Nephron progenitor cell (in vitro differentiated cells): ENCODE results near the gene CMSS1.

Experiments
- DNase-seq: peaks from one replicate; pipeline ENCODE4 v3.0.0; 2021
- H3K27ac Mint-ChIP-seq: 2 replicates; pipeline ENCODE4 v1.8.0; 2021; ENCODE audit warnings: mild to moderate bottlenecking, moderate library complexity, mixed read lengths
- H3K27me3 Mint-ChIP-seq: 2 replicates; pipeline ENCODE4 v1.8.0; 2021; ENCODE audit warnings: mild to moderate bottlenecking, low read depth, mixed read lengths; ENCODE audit not compliant: poor library complexity
- H3K36me3 Mint-ChIP-seq: 2 replicates; pipeline ENCODE4 v1.8.0; 2021; ENCODE audit warnings: low read depth, mixed read lengths
- H3K4me1 Mint-ChIP-seq: 2 replicates; pipeline ENCODE4 v1.8.0; 2021; ENCODE audit warnings: mixed read lengths
- H3K4me3 Mint-ChIP-seq: 2 replicates; pipeline ENCODE4 v1.8.0; 2021; ENCODE audit warnings: mild to moderate bottlenecking, moderate library complexity, mixed read lengths
- H3K9me3 Mint-ChIP-seq: 2 replicates; pipeline ENCODE4 v1.8.0; 2021; ENCODE audit warnings: mild to moderate bottlenecking, moderate library complexity, mixed read lengths
- TF ChIP-seq, protein P1 (sequence below): fragments of 200-600 bp; sonication (generic); IDR thresholded peaks from 2 replicates; pipeline ENCODE4 v1.5.0; 2021; ENCODE audit warnings: antibody characterized with exemption

The CMSS1 gene

DNA sequence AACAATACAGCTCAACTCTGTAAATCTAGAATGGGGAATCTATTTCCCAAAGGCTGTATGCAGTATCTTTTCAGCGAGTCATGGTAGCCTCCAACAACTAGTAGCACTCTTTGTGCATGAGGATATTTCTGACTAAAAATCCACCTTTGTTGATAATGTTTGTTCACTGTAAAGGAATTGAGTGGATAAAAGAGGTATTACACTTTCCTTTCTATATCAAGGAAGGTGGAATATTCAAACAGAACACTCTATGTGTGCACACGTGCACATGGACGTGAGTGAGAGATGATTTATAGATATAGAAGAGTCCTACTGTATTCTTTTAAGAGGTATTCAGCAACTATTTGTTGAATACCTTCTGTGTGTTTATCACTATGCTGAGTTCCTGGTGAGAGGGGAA is 68.2 kb downstream of the CMSS1 start:
- DNase-seq = no peak
- Mint-ChIP-seq H3K4me3 (no peak overlapping the region), H3K9me3 (peaks cover 9% of the 10 kb centered on the region), H3K36me3 (peaks cover 32% of the 10 kb centered on the region), H3K4me1 (peaks cover 14% of the 10 kb centered on the region), H3K27me3 (no peaks in the 10 kb centered on the region), H3K27ac (peak overlapping the region; percentile 90)
- TF ChIP-seq, protein P1, sequence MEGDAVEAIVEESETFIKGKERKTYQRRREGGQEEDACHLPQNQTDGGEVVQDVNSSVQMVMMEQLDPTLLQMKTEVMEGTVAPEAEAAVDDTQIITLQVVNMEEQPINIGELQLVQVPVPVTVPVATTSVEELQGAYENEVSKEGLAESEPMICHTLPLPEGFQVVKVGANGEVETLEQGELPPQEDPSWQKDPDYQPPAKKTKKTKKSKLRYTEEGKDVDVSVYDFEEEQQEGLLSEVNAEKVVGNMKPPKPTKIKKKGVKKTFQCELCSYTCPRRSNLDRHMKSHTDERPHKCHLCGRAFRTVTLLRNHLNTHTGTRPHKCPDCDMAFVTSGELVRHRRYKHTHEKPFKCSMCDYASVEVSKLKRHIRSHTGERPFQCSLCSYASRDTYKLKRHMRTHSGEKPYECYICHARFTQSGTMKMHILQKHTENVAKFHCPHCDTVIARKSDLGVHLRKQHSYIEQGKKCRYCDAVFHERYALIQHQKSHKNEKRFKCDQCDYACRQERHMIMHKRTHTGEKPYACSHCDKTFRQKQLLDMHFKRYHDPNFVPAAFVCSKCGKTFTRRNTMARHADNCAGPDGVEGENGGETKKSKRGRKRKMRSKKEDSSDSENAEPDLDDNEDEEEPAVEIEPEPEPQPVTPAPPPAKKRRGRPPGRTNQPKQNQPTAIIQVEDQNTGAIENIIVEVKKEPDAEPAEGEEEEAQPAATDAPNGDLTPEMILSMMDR = no peak

DNA sequence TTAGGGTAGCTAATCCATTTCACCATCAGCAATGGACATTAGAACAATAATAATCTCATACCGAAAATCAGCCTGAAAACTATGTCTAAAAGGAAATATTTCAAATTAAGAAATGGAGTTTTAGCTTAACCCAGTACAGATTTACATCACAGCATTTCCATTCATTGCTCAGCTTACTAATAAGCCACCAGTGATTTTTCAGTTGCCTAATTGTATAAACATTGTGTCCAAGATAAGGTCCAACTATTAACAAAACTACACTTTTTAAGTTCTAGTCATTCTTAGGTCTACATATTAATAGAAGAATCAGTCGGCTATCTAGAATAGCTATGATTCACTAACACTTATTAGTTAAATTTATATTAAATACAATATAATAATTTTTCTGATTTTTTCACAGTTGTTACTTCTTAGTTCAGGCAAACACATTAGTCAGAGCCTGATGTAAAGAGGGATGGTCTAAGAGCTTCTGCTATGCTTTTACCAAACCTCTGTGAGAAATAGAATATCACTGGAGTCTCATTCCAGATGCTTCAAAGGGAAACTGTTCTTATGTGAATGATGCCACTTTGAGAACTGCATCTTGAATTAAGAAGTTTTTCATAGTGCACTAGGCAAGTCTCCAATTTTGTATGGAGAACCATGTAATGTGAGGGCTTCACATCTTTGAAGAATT is 74.1 kb downstream of the CMSS1 start:
- no peak for DNase-seq
- H3K27ac Mint-ChIP-seq = no peak overlapping the region
- H3K4me1 Mint-ChIP-seq = peaks cover 13% of the 10 kb centered on the region
- TF ChIP-seq, protein P1 = no peak
- no peaks in the 10 kb centered on the region for H3K27me3 Mint-ChIP-seq
- peaks cover 31% of the 10 kb centered on the region for H3K36me3 Mint-ChIP-seq
- peaks cover 9% of the 10 kb centered on the region for H3K9me3 Mint-ChIP-seq
- no peak overlapping the region for H3K4me3 Mint-ChIP-seq

DNA sequence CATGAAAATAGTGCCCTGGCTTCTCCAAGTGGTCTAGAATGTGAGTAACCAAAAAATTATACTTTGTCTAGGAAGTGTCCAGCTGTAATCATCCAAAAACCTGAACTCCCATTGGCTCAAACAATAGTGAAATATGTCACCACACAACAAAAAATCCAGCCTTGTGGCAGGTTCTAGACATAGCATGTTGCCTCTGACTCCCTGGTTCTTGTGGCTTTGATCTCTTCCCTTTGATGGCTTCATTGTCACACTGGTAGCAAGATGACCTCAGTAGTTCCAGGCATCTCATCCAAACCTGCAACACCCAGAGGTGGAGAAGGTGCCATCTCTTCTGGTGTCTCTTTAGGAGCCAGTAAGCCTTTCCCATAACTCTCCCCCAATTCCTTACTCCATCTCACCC is 74.7 kb downstream of the CMSS1 start:
- Mint-ChIP-seq H3K27ac (no peak overlapping the region), H3K4me1 (peaks cover 13% of the 10 kb centered on the region), H3K36me3 (peaks cover 28% of the 10 kb centered on the region), H3K9me3 (peaks cover 9% of the 10 kb centered on the region), H3K27me3 (no peaks in the 10 kb centered on the region), H3K4me3 (no peak overlapping the region)
- no peak for DNase-seq
- TF ChIP-seq, protein P1 = no peak

DNA sequence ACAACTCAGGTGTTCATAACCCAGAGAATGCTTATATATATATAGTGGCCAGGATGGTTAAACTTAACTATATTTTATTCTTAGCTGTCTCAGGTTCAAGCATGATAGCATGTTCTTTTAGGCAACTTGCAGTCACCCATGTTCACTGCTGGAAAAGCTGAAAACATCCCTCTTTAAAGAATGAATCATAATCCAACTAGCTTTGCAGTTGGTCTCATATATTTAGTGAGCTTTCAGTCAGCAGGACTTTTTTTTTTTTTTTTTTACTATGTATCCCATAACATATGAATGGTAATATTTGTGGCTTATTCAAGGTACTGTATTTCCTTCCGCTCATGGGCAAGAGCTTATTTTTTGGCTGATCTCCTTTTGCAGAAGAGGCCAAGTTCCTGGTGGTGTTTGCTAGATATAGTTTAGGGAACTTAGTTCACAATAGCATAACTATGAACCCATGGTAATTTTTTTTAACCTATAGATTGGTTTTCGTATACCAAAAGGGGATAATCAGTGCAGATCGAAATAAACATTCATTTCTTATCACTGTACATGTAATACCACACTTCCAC is 77.6 kb downstream of the CMSS1 start:
- H3K4me1 Mint-ChIP-seq = peaks cover 13% of the 10 kb centered on the region
- DNase-seq = no peak
- TF ChIP-seq, protein P1 = no peak
- peaks cover 4% of the 10 kb centered on the region for H3K9me3 Mint-ChIP-seq
- H3K27ac Mint-ChIP-seq = no peak overlapping the region
- no peak overlapping the region for H3K4me3 Mint-ChIP-seq
- peaks cover 10% of the 10 kb centered on the region for H3K36me3 Mint-ChIP-seq
- H3K27me3 Mint-ChIP-seq = peaks cover 4% of the 10 kb centered on the region

DNA sequence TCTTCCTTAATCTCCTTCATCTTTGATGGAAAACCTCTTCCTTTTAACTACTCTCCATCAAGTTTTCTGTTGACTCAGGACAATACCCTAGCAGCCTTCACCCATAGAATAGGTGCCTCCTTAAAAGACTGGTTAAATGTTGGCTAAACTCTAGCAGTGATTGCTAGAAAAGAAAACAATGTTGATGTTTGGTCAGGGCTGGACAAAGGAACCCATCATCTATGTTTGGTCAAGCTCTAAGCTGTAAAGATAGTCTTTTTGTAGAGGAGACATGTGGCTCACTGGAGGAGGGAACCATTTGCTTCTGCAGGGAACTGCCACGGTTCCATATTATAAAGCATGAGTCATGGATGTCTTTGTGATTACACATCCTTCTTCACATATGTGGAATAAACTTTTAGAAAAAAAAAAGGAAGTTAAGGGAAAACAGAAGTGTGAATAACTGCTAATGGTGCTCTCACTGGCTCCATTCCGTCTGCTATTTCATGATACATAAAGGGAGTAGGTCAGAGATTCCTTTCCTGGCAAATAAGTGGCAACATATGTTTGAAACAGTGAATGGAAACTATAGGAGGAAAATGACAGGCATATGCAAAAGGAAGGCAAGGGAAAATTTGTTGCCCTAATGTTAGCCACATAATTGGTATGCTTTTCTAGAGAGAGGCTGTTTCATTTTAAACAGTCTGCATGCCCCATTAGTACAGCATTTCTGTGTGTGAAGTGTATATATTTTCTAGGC is 78.2 kb downstream of the CMSS1 start:
- DNase-seq = no peak
- Mint-ChIP-seq H3K4me1 (peaks cover 13% of the 10 kb centered on the region), H3K9me3 (no peaks in the 10 kb centered on the region), H3K4me3 (no peak overlapping the region), H3K36me3 (peaks cover 5% of the 10 kb centered on the region), H3K27ac (peak overlapping the region; percentile 77), H3K27me3 (peaks cover 4% of the 10 kb centered on the region)
- TF ChIP-seq, protein P1 = no peak
